Uterus (tissue), 2 donors: ENCODE data around the gene C1orf87.

Experiments
- POLR2A ChIP-seq, 2 donors: fragments of 450-650 bp; IDR thresholded peaks; one replicate each; pipeline ENCODE4 v1.6.1; 2016; ENCODE audit warnings: antibody characterized with exemption in 2 of 2, mild to moderate bottlenecking in 1 of 2, moderate library complexity in 1 of 2
- TF ChIP-seq, protein P1 (sequence below), 4 experiments: fragments of 200-600 bp in 2 of 4; fragments of 450-650 bp in 2 of 4; sonication (generic) in 2 of 4; IDR thresholded peaks; one replicate each; pipeline ENCODE4 v1.5.1; 2016 to 2019; ENCODE audit warnings: antibody characterized with exemption in 4 of 4, mild to moderate bottlenecking in 2 of 4, moderate library complexity in 1 of 4

DNA sequence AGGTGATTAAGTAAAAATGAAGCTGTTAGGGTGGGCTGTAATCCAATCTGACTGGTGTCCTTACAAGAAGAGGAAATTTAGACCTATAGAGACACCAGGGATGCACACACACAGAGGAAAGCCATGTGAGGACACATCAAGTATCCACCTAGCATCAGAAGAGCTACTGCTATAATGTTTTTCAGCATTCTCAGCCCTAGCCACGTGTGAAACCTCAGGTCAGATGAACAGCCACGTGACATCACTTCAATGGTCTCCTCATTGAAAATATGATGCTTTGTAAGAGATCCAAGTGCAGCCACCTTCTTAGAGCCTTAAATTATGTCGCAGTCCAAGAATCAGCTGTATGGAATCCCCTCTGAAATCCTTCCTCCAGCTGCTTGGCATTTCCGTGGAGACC lies 65.1 kb downstream of the C1orf87 start:
- TF ChIP-seq, protein P1, sequence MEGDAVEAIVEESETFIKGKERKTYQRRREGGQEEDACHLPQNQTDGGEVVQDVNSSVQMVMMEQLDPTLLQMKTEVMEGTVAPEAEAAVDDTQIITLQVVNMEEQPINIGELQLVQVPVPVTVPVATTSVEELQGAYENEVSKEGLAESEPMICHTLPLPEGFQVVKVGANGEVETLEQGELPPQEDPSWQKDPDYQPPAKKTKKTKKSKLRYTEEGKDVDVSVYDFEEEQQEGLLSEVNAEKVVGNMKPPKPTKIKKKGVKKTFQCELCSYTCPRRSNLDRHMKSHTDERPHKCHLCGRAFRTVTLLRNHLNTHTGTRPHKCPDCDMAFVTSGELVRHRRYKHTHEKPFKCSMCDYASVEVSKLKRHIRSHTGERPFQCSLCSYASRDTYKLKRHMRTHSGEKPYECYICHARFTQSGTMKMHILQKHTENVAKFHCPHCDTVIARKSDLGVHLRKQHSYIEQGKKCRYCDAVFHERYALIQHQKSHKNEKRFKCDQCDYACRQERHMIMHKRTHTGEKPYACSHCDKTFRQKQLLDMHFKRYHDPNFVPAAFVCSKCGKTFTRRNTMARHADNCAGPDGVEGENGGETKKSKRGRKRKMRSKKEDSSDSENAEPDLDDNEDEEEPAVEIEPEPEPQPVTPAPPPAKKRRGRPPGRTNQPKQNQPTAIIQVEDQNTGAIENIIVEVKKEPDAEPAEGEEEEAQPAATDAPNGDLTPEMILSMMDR (IDR thresholded peaks at IDR 0.05): no peak
- no peak for TF ChIP-seq POLR2A (IDR thresholded peaks at IDR 0.05)
